GM18951 (cell line): Measurements from ENCODE around the gene SEBOX.

Source experiments
- POLR2A ChIP-seq: IDR thresholded peaks from 4 replicates; pipeline ENCODE4 v1.6.1; 2011; ENCODE audit warnings: mild to moderate bottlenecking; ENCODE audit not compliant: insufficient read length, insufficient read depth; ENCODE audit errors: extremely low read depth
- in situ Hi-C: fragments of 300-500 bp; cut with MboI; formaldehyde crosslinking; loops from one replicate; pipeline ENCODE4 v1.12.0; 2022; ENCODE audit warnings: low sequenced_read_pairs, mixed read lengths, inconsistent platforms; ENCODE audit not compliant: unreplicated experiment

Gene SEBOX

DNA sequence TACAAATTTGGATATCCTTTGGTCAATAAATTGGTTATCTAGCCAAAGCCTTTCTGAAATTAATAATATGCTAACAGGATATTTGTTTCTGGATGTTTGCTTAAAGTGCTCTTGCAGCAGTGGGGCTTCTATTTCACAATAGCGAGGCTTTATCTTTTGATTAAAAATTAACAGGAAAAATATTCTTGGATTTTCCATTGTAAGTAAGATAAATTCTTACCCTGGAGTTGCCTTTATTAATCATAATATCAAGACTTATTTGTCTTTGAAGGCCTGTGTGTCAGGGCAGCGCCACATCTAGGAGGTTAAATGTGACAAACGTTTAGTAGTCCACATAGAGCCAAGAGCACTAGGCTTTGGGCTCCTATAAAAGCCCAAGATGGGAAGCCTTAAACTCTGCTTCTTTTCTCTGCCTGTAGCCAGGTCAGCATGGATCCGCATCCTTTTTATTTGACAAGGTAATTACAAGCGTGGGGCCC lies 40.7 kb downstream of the SEBOX start:
- in situ Hi-C loops, result no loop called here
- TF ChIP-seq POLR2A, result no peak

- no peak for TF ChIP-seq POLR2A
- in situ Hi-C loops, result no loop called here
Observed at GRCh38 chr17:28320215-28321061, 44.6 kb downstream of the SEBOX start.

GRCh38 chr17:28319598-28319935 lies 45.4 kb downstream of the SEBOX start:
- in situ Hi-C loops, result no loop called here
- no peak for TF ChIP-seq POLR2A

- peak; percentile 69 for TF ChIP-seq POLR2A
- in situ Hi-C loops, result no loop called here
Observed at GRCh38 chr17:28318759-28319597, 46.0 kb downstream of the SEBOX start, which contains the start of gene TMEM97. TSS of gene TMEM97 (plus strand) at chr17:28319200. CDS start at chr17:28319240, 40 bp downstream.

GRCh38 chr17:28317966-28318758 lies 46.8 kb downstream of the SEBOX start:
- in situ Hi-C loops, result no loop called here
- no peak for TF ChIP-seq POLR2A

GRCh38 chr17:28317099-28317965 lies 47.7 kb downstream of the SEBOX start:
- no peak for TF ChIP-seq POLR2A
- in situ Hi-C loops, result no loop called here

- no peak for TF ChIP-seq POLR2A
- in situ Hi-C loops, result no loop called here
Observed at GRCh38 chr17:28315846-28316705, 48.9 kb downstream of the SEBOX start.

DNA sequence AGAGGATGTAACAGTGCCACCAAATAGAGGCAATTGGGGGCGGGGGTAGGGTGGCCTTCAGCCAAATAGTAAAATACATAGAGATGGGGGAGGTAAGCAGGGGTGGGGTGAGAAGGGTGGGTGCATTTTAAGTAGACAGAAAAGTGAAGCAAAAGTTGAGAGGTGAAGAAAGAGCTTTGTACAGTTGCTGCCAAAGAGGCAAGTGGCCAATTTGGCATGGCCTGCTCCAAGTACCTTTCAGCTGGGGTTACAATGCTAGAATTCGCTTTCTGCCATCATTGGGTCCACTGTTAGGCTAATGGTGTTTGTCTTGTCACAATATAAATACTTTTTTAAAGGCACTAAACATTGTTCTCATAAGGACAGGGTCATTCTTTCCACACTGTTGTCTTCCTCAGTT lies 51.2 kb downstream of the SEBOX start:
- TF ChIP-seq POLR2A, result no peak
- in situ Hi-C loops, result no loop called here
